ENCODE data around the gene TAGLN. TPM values are rescaled to one million over a fixed set of nuclear protein-coding genes. Genes with fewer than 3 reads are reported as not detected.
"Not testable (repeated sequence)": the region's sequence is repeated elsewhere in the genome, so short reads cannot be mapped to it uniquely, and the experiment has no call there.

TAGLN gene
- total RNA-seq, 4 donors from 2014 or later = 110 to 361 (median 254) TPM

- Histone ChIP-seq H3K27ac (peak overlapping the region in 2 of 4 donors; percentile 19 to 38), H3K4me3 (peak overlapping the region in 2 of 4 donors; percentile 2 to 95), H3K36me3 (peaks cover 0 to 34% (median 0%) of the 10 kb centered on the region in 3 donors), H3K4me1 (peaks cover 4 to 33% (median 9%) of the 10 kb centered on the region in 4 donors), H3K27me3 (no peaks in the 10 kb centered on the region), H3K9me3 (no peaks in the 10 kb centered on the region)
- peak; percentile 30 to 92 (median 78) for TF ChIP-seq CTCF (IDR thresholded peaks at IDR 0.05)
- TF ChIP-seq POLR2A (IDR thresholded peaks at IDR 0.05) = no peak
- peak; percentile 83 to 90 (median 83) for DNase-seq
These were observed 18.2 kb upstream of the TAGLN start for GRCh38 chr11:117180661-117181585.

- Histone ChIP-seq H3K4me3 (no peak overlapping the region), H3K9me3 (no peaks in the 10 kb centered on the region), H3K4me1 (peaks cover 4 to 33% (median 9%) of the 10 kb centered on the region in 4 donors), H3K27me3 (no peaks in the 10 kb centered on the region), H3K36me3 (peaks cover 0 to 37% (median 0%) of the 10 kb centered on the region in 3 donors), H3K27ac (peak overlapping the region in 1 of 4 donors; percentile 19)
- DNase-seq = peak in 1 of 3 donors; percentile 43
- no peak for TF ChIP-seq POLR2A (IDR thresholded peaks at IDR 0.05)
- no peak for TF ChIP-seq CTCF (IDR thresholded peaks at IDR 0.05)
These were observed 17.3 kb upstream of the TAGLN start for GRCh38 chr11:117181586-117182550.

- Histone ChIP-seq H3K4me1 (peaks cover 4 to 30% (median 9%) of the 10 kb centered on the region in 4 donors), H3K27me3 (no peaks in the 10 kb centered on the region), H3K36me3 (peaks cover 0 to 44% (median 0%) of the 10 kb centered on the region in 3 donors), H3K27ac (no peak overlapping the region), H3K9me3 (no peaks in the 10 kb centered on the region), H3K4me3 (no peak overlapping the region)
- no peak for DNase-seq
- no peak for TF ChIP-seq POLR2A (IDR thresholded peaks at IDR 0.05)
- TF ChIP-seq CTCF (IDR thresholded peaks at IDR 0.05) = no peak
These were observed 16.6 kb upstream of the TAGLN start for GRCh38 chr11:117182551-117182935.

- H3K4me1 ChIP-seq = peaks cover 4 to 24% (median 9%) of the 10 kb centered on the region in 4 donors
- DNase-seq, H3K27me3 ChIP-seq, H3K4me3 ChIP-seq, H3K9me3 ChIP-seq, H3K27ac ChIP-seq: not testable (repeated sequence)
- H3K36me3 ChIP-seq = peaks cover 0 to 50% (median 0%) of the 10 kb centered on the region in 3 donors
These were observed 16.0 kb upstream of the TAGLN start for GRCh38 chr11:117183178-117183577.

- no peaks in the 10 kb centered on the region for H3K27me3 ChIP-seq
- H3K4me1 ChIP-seq = peaks cover 4 to 22% (median 12%) of the 10 kb centered on the region in 4 donors
- peak; percentile 13 to 58 (median 48) for DNase-seq
- TF ChIP-seq CTCF (IDR thresholded peaks at IDR 0.05) (no peak), POLR2A (IDR thresholded peaks at IDR 0.05) (no peak)
- H3K4me3 ChIP-seq = no peak overlapping the region
- H3K27ac ChIP-seq = peak overlapping the region in 1 of 4 donors; percentile 13
- no peaks in the 10 kb centered on the region for H3K9me3 ChIP-seq
- peaks cover 0 to 57% (median 0%) of the 10 kb centered on the region in 3 donors for H3K36me3 ChIP-seq
These were observed 15.3 kb upstream of the TAGLN start for GRCh38 chr11:117183724-117184349.
